ENCODE measurements around the gene GABRD.

GABRD gene

DNA sequence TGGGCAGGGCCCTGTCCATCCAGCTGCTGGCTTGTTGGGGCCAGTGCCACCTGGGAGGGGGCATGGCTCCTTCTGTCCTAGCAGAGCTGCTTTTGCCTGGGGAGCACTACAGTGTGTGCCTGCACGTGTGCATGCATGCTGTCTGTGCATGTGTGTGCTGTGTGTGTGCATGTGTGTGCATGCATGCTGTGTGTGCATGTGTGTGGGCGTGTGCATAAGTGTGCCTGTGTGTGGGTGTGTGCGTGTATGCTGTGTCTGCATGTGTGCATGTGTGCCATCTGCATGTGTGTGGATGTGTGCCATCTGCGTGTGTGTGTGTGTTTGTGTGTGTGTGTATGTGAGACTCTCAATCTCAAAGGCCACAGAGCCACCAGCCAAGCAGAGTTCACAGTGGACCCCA is 22.7 kb downstream of the GABRD start:
- no peak for TF ChIP-seq TAF1 (IDR thresholded peaks at IDR 0.05; ENCODE audit: borderline replicate concordance, insufficient read depth, low read length)
- TF ChIP-seq SIN3A (IDR thresholded peaks at IDR 0.05; ENCODE audit: borderline replicate concordance, insufficient read depth, low read length) = no peak
- TF ChIP-seq POLR2AphosphoS5 (IDR thresholded peaks at IDR 0.05; ENCODE audit: low read depth, low read length) = no peak
- TF ChIP-seq, protein P1, sequence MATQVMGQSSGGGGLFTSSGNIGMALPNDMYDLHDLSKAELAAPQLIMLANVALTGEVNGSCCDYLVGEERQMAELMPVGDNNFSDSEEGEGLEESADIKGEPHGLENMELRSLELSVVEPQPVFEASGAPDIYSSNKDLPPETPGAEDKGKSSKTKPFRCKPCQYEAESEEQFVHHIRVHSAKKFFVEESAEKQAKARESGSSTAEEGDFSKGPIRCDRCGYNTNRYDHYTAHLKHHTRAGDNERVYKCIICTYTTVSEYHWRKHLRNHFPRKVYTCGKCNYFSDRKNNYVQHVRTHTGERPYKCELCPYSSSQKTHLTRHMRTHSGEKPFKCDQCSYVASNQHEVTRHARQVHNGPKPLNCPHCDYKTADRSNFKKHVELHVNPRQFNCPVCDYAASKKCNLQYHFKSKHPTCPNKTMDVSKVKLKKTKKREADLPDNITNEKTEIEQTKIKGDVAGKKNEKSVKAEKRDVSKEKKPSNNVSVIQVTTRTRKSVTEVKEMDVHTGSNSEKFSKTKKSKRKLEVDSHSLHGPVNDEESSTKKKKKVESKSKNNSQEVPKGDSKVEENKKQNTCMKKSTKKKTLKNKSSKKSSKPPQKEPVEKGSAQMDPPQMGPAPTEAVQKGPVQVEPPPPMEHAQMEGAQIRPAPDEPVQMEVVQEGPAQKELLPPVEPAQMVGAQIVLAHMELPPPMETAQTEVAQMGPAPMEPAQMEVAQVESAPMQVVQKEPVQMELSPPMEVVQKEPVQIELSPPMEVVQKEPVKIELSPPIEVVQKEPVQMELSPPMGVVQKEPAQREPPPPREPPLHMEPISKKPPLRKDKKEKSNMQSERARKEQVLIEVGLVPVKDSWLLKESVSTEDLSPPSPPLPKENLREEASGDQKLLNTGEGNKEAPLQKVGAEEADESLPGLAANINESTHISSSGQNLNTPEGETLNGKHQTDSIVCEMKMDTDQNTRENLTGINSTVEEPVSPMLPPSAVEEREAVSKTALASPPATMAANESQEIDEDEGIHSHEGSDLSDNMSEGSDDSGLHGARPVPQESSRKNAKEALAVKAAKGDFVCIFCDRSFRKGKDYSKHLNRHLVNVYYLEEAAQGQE (IDR thresholded peaks at IDR 0.05; ENCODE audit: insufficient read depth in 1 of 2, low read depth in 2 of 2, low read length in 2 of 2) = no peak
- TF ChIP-seq FOXP2 (optimal IDR thresholded peaks at IDR 0.05; ENCODE audit: borderline replicate concordance, extremely low read depth, extremely low read length, insufficient read depth) = no peak

DNA sequence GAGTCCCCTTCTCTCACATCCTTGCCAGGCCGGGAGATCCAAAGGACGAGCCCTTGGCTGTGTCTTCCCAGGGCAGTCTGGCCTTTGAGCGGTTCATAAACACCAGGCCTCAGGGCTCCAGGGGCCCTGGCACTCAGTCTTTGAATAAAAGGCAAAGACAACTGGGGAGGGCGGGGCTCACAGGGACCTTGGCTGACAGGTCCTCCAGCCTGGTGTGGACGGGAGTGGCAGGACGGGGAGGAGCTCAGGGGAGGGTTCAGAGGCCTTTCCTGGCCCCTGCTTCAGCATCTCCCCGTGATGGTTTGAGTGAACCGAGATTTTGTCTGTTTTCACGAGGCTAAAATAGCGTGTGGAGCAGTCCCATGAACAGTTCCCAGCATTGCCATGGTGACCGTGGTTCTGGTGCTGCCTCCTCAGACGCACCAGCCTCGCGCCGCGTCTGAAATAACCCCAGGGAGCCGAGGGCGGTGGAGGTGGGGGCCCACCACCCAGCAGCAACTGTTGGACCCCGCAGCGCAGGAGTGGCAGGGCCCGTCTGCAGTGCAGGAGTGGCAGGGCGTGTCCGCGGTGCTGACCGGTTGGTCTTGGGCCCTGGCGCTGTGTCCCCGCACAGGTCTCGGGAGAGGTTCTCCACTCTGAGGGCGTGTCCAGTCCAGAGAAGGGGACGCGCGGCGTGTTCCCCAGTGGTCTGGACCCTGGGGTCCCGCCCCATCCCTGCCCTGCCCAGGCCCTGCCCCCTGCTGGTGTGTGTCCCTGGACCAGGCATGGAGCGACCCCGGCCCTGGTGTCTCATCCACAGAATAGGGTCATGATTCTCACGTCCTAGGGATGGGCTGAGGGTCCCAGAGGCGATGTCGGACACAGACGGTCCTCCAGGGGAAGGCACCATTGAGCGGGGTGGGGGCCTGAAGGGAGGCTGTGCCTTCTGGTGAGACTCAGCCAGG is 24.0 kb downstream of the GABRD start:
- TF ChIP-seq POLR2AphosphoS5 (IDR thresholded peaks at IDR 0.05; ENCODE audit: low read depth, low read length) (no peak), TAF1 (IDR thresholded peaks at IDR 0.05; ENCODE audit: borderline replicate concordance, insufficient read depth, low read length) (no peak), FOXP2 (optimal IDR thresholded peaks at IDR 0.05; ENCODE audit: borderline replicate concordance, extremely low read depth, extremely low read length, insufficient read depth) (no peak), SIN3A (IDR thresholded peaks at IDR 0.05; ENCODE audit: borderline replicate concordance, insufficient read depth, low read length) (no peak)
- TF ChIP-seq, protein P1 (IDR thresholded peaks at IDR 0.05; ENCODE audit: insufficient read depth in 1 of 2, low read depth in 2 of 2, low read length in 2 of 2) = no peak

DNA sequence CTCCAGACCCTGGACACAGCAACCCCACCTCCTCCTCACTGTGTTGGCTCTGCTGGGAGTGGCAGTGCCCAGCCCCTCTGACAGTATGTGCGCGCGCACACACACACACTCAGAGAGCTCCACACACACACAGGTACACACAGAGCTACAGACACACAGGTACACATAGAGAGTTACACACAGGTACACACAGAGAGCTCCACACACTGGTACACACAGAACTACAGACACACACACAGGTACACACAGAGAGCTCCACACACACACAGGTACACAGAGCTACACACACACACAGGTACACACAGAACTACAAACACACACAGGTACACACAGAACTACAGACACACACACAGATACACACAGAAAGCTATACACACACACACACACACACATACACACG is 24.7 kb downstream of the GABRD start:
- TF ChIP-seq POLR2AphosphoS5 (IDR thresholded peaks at IDR 0.05; ENCODE audit: low read depth, low read length) (no peak), SIN3A (IDR thresholded peaks at IDR 0.05; ENCODE audit: borderline replicate concordance, insufficient read depth, low read length) (no peak), TAF1 (IDR thresholded peaks at IDR 0.05; ENCODE audit: borderline replicate concordance, insufficient read depth, low read length) (no peak)

DNA sequence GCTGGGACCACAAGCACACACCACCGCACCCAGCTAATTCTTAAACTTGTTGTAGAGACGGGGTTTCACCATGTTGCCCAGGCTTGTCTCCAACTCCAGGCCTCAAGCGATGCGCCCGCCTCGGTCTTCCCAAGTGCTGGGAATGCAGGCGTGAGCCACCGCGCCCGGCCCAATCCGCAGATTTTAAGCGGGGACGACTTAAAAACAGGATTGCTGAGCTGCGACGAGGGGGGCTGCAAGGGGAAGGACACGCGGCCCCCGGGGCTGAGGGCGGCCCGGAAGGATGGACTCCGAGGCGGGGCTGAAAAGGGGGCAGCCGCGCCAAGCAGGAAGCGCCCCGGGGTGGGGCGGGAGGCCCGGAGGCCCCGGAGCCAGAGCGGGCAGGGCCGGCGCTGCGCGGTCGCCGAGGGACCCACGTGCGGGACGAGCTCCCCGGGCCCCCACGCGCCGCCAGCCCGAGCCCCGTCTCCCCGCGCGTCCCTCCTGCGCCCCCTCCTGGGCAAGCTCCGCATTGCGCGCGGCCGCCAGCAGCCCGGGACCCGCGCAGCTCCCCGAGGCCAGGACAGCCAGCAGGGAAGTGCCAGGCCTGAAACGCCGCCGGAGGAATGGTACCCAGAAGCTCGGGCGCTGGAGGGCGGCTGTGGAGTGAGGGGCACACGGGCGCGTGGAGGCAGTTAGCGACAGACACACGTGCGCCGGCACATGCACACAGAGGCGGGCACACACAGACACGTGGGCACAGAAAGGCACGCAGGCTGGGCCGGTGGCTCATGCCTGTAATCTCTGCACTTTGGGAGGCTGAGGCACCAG is 25.6 kb downstream of the GABRD start:
- TF ChIP-seq FOXP2 (optimal IDR thresholded peaks at IDR 0.05; ENCODE audit: borderline replicate concordance, extremely low read depth, extremely low read length, insufficient read depth) = peak; percentile 53
- TF ChIP-seq POLR2AphosphoS5 (IDR thresholded peaks at IDR 0.05; ENCODE audit: low read depth, low read length) = no peak

DNA sequence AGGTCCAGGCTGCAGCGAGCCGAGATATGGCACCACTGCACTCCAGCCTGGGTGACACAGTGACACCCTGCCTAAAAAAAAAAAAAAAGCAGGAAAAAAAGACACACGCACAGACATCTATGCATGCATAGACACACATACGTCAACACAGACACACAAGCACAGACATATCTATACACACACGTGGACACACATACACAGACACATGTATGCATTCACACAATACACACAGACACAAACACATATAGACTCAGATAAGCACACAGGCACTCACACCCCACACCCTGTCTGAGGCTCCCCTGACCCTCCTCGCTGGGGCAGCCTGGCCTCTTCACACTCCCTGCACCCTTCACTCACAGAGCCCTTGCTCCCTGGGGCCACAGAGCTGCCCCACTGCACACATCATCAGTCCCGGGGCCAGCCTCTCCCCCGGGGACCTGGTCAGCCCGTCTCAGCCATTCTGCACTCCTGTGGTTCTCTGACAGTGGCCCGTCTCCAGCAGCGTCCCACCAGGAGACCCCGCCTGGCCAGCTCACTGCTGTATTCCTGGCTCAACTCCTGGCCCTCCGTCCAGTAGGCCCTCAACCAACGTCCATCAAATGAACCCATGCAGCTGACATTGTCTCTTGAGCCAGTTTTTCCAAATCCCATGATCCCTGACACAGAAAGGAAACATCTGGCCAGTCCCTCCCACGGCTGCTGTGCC is 26.5 kb downstream of the GABRD start:
- no peak for TF ChIP-seq SIN3A (IDR thresholded peaks at IDR 0.05; ENCODE audit: borderline replicate concordance, insufficient read depth, low read length)
- TF ChIP-seq, protein P1 (IDR thresholded peaks at IDR 0.05; ENCODE audit: insufficient read depth in 1 of 2, low read depth in 2 of 2, low read length in 2 of 2) = no peak

Measured in PFSK-1 (cell line).